GM23248 (cell line): ENCODE results near the gene IPO7. TPM values are rescaled to one million over a fixed set of nuclear protein-coding genes. Genes with fewer than 3 reads are reported as not detected.

ENCODE experiments used
- DNase-seq: peaks from one replicate; pipeline ENCODE4 v3.0.0-alpha.2; 2015
- H2AFZ ChIP-seq: fragments of 200-600 bp; sonication (generic); 2 replicates; pipeline ENCODE4 v1.6.1; 2016; ENCODE audit warnings: antibody characterized with exemption
- H3F3A ChIP-seq: fragments of 200-600 bp; sonication (generic); 2 replicates; pipeline ENCODE4 v1.6.1; 2016; ENCODE audit warnings: mild to moderate bottlenecking, antibody characterized with exemption, mixed run types; ENCODE audit not compliant: insufficient read depth
- H3K27ac ChIP-seq: fragments of 200-600 bp; sonication (generic); 2 replicates; pipeline ENCODE4 v1.5.1; 2016; ENCODE audit warnings: mild to moderate bottlenecking
- H3K27me3 ChIP-seq: fragments of 200-600 bp; sonication (generic); replicated peaks from 2 replicates; pipeline ENCODE4 v1.6.1; 2016; ENCODE audit warnings: mild to moderate bottlenecking; ENCODE audit not compliant: insufficient read depth
- H3K36me3 ChIP-seq: fragments of 200-600 bp; sonication (generic); 2 replicates; pipeline ENCODE4 v1.6.1; 2016; ENCODE audit warnings: low read depth, mild to moderate bottlenecking
- H3K4me1 ChIP-seq: fragments of 200-600 bp; sonication (generic); 2 replicates; pipeline ENCODE4 v1.6.1; 2016; ENCODE audit warnings: mild to moderate bottlenecking; ENCODE audit not compliant: insufficient read depth
- H3K4me2 ChIP-seq: fragments of 200-600 bp; sonication (generic); one replicate; pipeline ENCODE4 v1.6.1; 2016; ENCODE audit warnings: mild to moderate bottlenecking; ENCODE audit not compliant: unreplicated experiment
- H3K4me3 ChIP-seq: fragments of 200-600 bp; sonication (generic); 2 replicates; pipeline ENCODE4 v1.5.1; 2016; ENCODE audit warnings: mild to moderate bottlenecking
- H3K79me2 ChIP-seq: fragments of 200-600 bp; sonication (generic); 2 replicates; pipeline ENCODE4 v1.6.1; 2016; ENCODE audit warnings: mild to moderate bottlenecking; ENCODE audit not compliant: insufficient read depth
- H3K9ac ChIP-seq: fragments of 200-600 bp; sonication (generic); 2 replicates; pipeline ENCODE4 v1.6.1; 2016; ENCODE audit warnings: mild to moderate bottlenecking
- H3K9me2 ChIP-seq: fragments of 200-600 bp; sonication (generic); 2 replicates; pipeline ENCODE4 v1.6.1; 2016; ENCODE audit warnings: mixed run types, mild to moderate bottlenecking, moderate library complexity; ENCODE audit not compliant: insufficient read depth
- H3K9me3 ChIP-seq: fragments of 200-600 bp; sonication (generic); one replicate; pipeline ENCODE4 v1.6.1; 2017; ENCODE audit warnings: low read depth
- H4K20me1 ChIP-seq: fragments of 200-600 bp; sonication (generic); 2 replicates; pipeline ENCODE4 v1.6.0; 2016; ENCODE audit not compliant: insufficient read depth
- EZH2 ChIP-seq: fragments of 200-600 bp; sonication (generic); IDR thresholded peaks from 2 replicates; pipeline ENCODE4 v1.6.1; 2018; ENCODE audit warnings: antibody characterized with exemption, mild to moderate bottlenecking; ENCODE audit not compliant: insufficient read depth, poor library complexity, severe bottlenecking
- EZH2phosphoT487 ChIP-seq: fragments of 200-600 bp; sonication (generic); IDR thresholded peaks from 2 replicates; pipeline ENCODE4 v1.6.1; 2018; ENCODE audit warnings: antibody characterized with exemption, moderate library complexity, mild to moderate bottlenecking, low read depth; ENCODE audit not compliant: insufficient read depth
- WGBS, 2 experiments: methylation state at CpG; one replicate each; pipeline ENCODE4 v1.1.6; 2015 to 2017; ENCODE audit warnings: low lambda C conversion rate in 2 of 2, low coverage in 1 of 2; ENCODE audit errors: missing lambda C conversion rate in 2 of 2; 5-methylcytosine and 5-hydroxymethylcytosine counted together
- in situ Hi-C: fragments of 300-500 bp; cut with MboI; formaldehyde crosslinking; loops from 2 replicates; pipeline ENCODE4 v1.15.0; 2020
- polyA plus RNA-seq: library from polyadenylated mRNA; unstranded; fragments of >200 nt; fragmentation: Nextera tagmentation; extraction: Ambion mirVana; gene quantifications from 2 replicates; pipeline ENCODE4 v1.2.1, GENCODE V29; 2016
- total RNA-seq: library from RNA; depleted of rRNA; stranded (reverse); fragments of >200 nt; shearing (Covaris generic); gene quantifications from 2 replicates; pipeline ENCODE4 v1.2.3, GENCODE V29; 2014

IPO7 gene
- total and polyA plus RNA-seq, 2 experiments from 2014 or later = 8.7 to 101 TPM

GRCh38 chr11:9380773-9381172 is 3.7 kb upstream of the IPO7 start:
- 48 to 59% methylated on average over 2 of the region's 2 CpGs for WGBS, 2 experiments
- Histone ChIP-seq H2AFZ (peak overlapping the region; percentile 74), H3K9ac (no peak overlapping the region), H3K27ac (no peak overlapping the region), H3K9me3 (no peaks in the 10 kb centered on the region), H3K79me2 (peaks cover 13% of the 10 kb centered on the region), H3K27me3 (no peaks in the 10 kb centered on the region), H3K4me3 (no peak overlapping the region), H4K20me1 (no peaks in the 10 kb centered on the region), H3K4me1 (peaks cover 7% of the 10 kb centered on the region), H3K4me2 (no peak overlapping the region), H3K9me2 (no peaks in the 10 kb centered on the region), H3K36me3 (no peaks in the 10 kb centered on the region), H3F3A (peaks cover 14% of the 10 kb centered on the region)
- no peak for DNase-seq
- no peak for TF ChIP-seq EZH2phosphoT487
- no peak for TF ChIP-seq EZH2
- in situ Hi-C loops = no loop called here

GRCh38 chr11:9385327-9385899 is 961 bp downstream of the IPO7 start:
- Histone ChIP-seq H3K4me3 (peak overlapping the region; percentile 97), H3K36me3 (no peaks in the 10 kb centered on the region; the same call in 1 of the 2 replicates), H2AFZ (peak overlapping the region; percentile 98), H3K4me2 (peak overlapping the region; percentile 96), H3K9me2 (no peaks in the 10 kb centered on the region), H3K9me3 (no peaks in the 10 kb centered on the region), H3K79me2 (peaks cover 59% of the 10 kb centered on the region), H3K4me1 (peaks cover 11% of the 10 kb centered on the region), H3K27ac (peak overlapping the region; percentile 93), H3F3A (peaks cover 19% of the 10 kb centered on the region), H4K20me1 (0 out of 2 replicates have a peak, but pooled peaks cover 7% of the 10 kb centered on the region), H3K9ac (peak overlapping the region; percentile 98), H3K27me3 (no peaks in the 10 kb centered on the region)
- in situ Hi-C loops = no loop called here
- TF ChIP-seq EZH2phosphoT487 (no peak), EZH2 (no peak)
- no peak for DNase-seq
- WGBS, 2 experiments = 6 to 9% methylated on average over 10 of the region's 10 CpGs

GRCh38 chr11:9386086-9386485 is 1.6 kb downstream of the IPO7 start:
- in situ Hi-C loops = no loop called here
- H3K9me2 ChIP-seq = no peaks in the 10 kb centered on the region
- 0 out of 2 replicates have a peak, but pooled peaks cover 7% of the 10 kb centered on the region for H4K20me1 ChIP-seq
- peak overlapping the region; percentile 96 for H3K4me2 ChIP-seq
- peak overlapping the region; percentile 97 for H3K4me3 ChIP-seq
- H2AFZ ChIP-seq = no peak overlapping the region
- H3K9ac ChIP-seq = peak overlapping the region; percentile 98
- peaks cover 66% of the 10 kb centered on the region for H3K79me2 ChIP-seq
- H3K36me3 ChIP-seq = no peaks in the 10 kb centered on the region; the same call in 1 of the 2 replicates
- no peaks in the 10 kb centered on the region for H3K9me3 ChIP-seq
- WGBS, 2 experiments = 49 to 56% methylated on average over 2 of the region's 2 CpGs
- H3K27ac ChIP-seq = peak overlapping the region; percentile 93
- no peak for TF ChIP-seq EZH2phosphoT487
- no peak for TF ChIP-seq EZH2
- DNase-seq = peak; percentile 53
- peaks cover 19% of the 10 kb centered on the region for H3F3A ChIP-seq
- H3K27me3 ChIP-seq = no peaks in the 10 kb centered on the region
- peaks cover 11% of the 10 kb centered on the region for H3K4me1 ChIP-seq

- Histone ChIP-seq H3K4me3 (peak overlapping the region; percentile 97), H3K79me2 (peaks cover 74% of the 10 kb centered on the region), H2AFZ (no peak overlapping the region), H3K27me3 (no peaks in the 10 kb centered on the region), H3K4me2 (peak overlapping the region; percentile 96), H3K9ac (peak overlapping the region; percentile 98; the same call in 1 of the 2 replicates), H3K9me3 (no peaks in the 10 kb centered on the region), H4K20me1 (0 out of 2 replicates have a peak, but pooled peaks cover 7% of the 10 kb centered on the region), H3K9me2 (no peaks in the 10 kb centered on the region), H3K4me1 (peaks cover 11% of the 10 kb centered on the region), H3K36me3 (no peaks in the 10 kb centered on the region; the same call in 1 of the 2 replicates), H3F3A (peaks cover 19% of the 10 kb centered on the region), H3K27ac (peak overlapping the region; percentile 93)
- in situ Hi-C loops = no loop called here
- TF ChIP-seq EZH2 (no peak), EZH2phosphoT487 (no peak)
- WGBS, 2 experiments = 6 to 18% methylated on average over 1 of the region's 1 CpG
- no peak for DNase-seq
Measured at GRCh38 chr11:9386901-9387300, 2.4 kb downstream of the IPO7 start.
